ENCODE measurements around the gene PAM.

- TF ChIP-seq CTCF (IDR thresholded peaks at IDR 0.05; ENCODE audit: low read length) = no peak
- TF ChIP-seq EZH2 (optimal IDR thresholded peaks at IDR 0.05; ENCODE audit: low read depth, low read length) = no peak
- no peak for TF ChIP-seq EZH2phosphoT487 (IDR thresholded peaks at IDR 0.05; ENCODE audit: low read length)
These were observed 108.9 kb downstream of the PAM start for GRCh38 chr5:102863764-102864560.

Data from MM.1S (cell line).